Stimulated activated CD4-positive, alpha-beta T cell treated with anti-CD3 and anti-CD28 coated beads, Interleukin-15, amount 100 ng/mL, for 24 hours (primary cell): Measurements from ENCODE around the gene CR2.
"Not testable (repeated sequence)": the region's sequence is repeated elsewhere in the genome, so short reads cannot be mapped to it uniquely, and the experiment has no call there.

ENCODE experiments used
- DNase-seq: peaks from one replicate; pipeline ENCODE4 v3.0.0-alpha.2; 2020

Gene CR2

GRCh38 chr1:207454046-207454964, at the start of gene CR2:
Gene CR2 (plus strand): TSS chr1:207454328. CDS start chr1:207454419, 91 bp downstream.
- peak; percentile 70 for DNase-seq

GRCh38 chr1:207404849-207405525, 49.1 kb upstream of the CR2 start:
- DNase-seq = no peak

GRCh38 chr1:207405814-207406213, 48.3 kb upstream of the CR2 start:
- DNase-seq = no peak

GRCh38 chr1:207407655-207408260, 46.4 kb upstream of the CR2 start:
- no peak for DNase-seq

- DNase-seq = no peak
Measured at GRCh38 chr1:207412845-207413244, 41.3 kb upstream of the CR2 start.

GRCh38 chr1:207414606-207415108, 39.5 kb upstream of the CR2 start:
- peak; percentile 54 for DNase-seq

DNA sequence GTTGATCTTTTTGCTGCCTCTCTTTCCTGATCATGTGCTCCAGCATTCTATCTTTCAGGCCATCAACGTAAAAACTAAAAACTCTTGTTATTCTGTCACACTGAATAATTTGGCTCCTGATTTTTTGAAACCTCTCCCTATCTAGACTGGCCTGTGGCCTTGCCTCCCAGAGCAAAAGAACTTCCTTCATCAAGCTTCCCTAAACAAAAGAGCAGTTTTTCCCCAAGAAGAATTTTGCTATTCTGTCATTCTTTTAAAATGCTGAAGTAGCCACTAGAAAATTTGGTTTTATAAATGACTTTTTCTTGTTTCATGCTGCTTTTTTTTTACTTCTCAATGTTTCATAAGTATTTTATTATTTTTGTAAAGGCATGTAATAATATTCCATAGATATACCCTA, 37.1 kb upstream of the CR2 start:
- DNase-seq = no peak

DNA sequence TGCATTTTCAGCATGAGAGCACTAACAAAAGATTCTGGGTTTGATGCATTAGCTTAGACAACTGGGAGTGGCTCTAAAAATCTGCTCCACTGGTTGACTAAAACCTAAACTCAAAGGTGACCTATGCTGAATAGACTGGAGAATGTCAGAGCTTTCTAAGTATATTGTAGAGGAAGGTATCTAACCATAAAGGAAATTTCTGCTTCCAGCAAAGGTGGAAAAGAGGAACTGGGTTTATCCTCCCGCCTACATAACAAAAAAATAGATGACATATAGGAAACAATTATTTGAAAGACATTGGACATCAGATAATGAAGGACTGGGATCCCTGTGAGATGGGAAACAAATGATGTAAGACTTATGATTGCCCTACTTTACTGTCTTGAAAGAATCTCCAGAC, 35.8 kb upstream of the CR2 start:
- DNase-seq = no peak

- no peak for DNase-seq
Measured at GRCh38 chr1:207420109-207420508, 34.0 kb upstream of the CR2 start.

- no peak for DNase-seq
Measured at GRCh38 chr1:207421078-207421477, 33.0 kb upstream of the CR2 start.

DNA sequence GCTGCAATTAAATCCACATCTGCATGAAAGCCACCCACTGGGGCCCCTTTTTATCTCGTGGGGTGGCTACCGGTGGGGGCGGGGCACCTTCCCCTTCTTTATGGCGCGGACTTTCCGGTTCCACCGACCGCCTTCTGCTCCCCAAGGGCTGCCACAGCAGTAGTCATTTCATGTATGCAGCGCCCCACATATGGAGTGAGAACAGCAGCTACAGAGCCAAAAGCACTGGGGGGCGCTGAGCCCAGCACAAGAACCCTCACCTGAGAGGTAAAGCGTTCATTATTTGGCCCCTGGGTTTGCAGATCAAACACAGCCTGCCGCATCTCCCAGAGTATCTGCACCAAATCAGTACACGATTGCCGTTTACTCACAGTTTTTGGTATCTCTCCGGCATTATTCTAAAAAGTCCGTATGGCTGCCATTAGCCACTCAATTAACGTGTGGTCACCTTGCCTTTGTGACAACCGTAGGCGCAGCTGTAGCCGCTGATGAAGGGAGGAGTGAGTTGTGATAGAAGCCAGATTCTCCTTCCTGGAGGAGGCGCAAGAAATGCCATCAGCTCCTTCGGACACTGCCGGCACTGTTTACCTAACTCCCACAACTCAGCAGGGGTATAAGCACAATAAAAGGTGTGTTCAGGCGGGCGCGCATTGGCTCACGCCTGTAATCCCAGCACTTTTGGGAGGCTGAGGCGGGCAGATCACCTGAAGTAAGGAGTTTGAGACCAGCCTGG, 30.4 kb upstream of the CR2 start:
- no peak for DNase-seq

DNA sequence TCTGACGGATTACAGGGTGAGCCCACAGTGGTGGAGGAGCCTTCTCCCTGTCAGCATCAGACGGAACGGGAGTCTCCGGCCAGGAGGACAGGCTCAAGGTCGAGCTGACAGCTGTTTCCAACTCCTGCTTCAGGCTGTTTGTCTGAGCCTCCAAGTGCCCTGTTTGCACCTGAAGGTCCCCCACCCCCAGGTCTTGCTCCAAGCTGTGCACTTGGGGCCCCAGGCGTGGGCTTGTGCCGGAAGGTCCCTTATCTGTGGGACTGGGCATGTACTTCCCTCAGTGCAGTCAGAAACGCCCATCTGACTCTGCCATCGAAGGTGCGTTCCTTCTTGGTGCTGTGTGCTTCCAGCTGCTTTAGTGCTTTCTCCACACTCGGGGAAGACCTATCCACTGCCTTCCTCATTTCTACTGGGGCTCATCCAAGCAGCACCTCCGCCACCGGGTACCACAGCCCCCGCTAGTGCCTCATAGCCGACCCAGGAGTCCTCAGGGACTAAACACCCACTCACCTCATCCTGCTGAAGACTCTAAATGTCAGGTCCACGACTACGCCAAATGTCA, 29.5 kb upstream of the CR2 start:
- no peak for DNase-seq

DNA sequence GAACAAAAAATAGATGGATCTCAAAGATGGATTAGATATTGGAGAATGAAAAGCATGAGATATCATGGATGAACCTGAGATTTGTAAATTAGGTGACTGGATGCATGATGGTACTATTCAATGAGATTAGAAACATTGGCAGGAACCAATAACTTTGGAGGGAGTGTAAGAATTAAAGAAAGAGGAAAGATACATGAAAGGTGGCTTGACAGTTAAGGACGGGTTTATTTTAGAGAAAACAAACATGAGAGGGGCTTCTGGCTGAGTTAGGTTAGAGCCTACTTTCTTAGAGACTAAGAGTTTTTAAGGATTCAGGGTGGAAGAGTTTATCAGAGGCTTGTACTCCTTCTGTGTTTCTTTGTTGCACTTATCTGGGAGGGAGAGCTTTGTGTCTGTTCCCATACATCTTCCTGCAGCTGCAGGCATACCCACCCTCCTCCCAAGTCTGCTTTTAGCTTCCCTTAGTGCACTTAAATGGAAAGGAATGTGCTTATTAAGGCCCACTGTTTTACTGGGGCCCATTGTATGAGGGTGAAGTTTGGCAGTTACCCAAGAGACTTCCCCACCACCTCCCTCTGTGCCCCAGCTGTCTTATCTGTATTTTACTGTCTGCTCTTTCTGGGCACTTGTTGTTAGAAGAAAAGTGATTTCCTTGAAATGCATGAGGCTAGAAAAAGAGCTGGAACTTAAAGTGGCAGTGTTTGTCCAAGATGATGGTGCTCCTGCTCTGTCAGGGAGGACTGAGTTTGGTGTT, 26.1 kb upstream of the CR2 start:
- DNase-seq = no peak

- no peak for DNase-seq
Measured at GRCh38 chr1:207428783-207429182, 25.3 kb upstream of the CR2 start.

DNA sequence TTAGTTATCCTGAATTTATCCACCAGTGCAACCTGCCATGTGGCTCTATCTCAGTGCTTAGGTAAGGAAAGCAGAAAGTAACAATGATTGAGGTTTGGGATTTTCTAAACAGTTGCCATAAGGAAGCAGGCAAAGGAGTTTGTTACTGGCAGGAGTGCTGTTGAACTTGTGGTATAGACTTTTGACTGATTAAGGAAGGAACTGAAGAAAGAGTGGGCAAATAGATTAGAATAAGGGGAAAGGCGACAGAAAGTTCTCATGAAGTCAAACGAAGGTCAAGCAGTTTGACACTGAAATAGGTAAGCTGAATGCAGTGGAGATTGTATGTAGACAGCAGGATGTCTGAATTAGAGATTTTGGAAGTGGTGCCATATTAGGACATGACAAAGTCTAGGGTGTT, 24.2 kb upstream of the CR2 start:
- no peak for DNase-seq

DNA sequence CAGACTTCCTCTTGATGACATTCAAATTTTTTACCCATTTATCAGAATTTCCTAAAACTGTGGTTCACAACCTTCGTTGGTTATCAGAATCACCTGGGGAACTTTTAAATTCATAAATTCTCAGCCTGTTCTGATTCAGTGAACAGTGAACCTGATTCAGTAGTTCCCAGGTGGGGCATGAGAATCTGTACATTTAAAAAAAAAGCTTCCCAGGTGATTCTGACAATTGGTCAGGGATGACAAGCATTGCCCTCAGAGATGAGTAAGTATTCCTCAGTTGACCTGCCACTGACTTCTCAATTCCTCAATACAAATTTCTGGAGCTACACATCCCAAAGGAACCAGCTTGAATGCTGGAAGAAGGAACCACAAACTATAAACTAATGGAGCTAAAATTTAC, 23.5 kb upstream of the CR2 start:
- DNase-seq = no peak

GRCh38 chr1:207431508-207431907, 22.6 kb upstream of the CR2 start:
- DNase-seq = no peak

GRCh38 chr1:207433435-207433834, 20.7 kb upstream of the CR2 start:
- no peak for DNase-seq

GRCh38 chr1:207436746-207437145, 17.4 kb upstream of the CR2 start:
- DNase-seq = not testable (repeated sequence)

- no peak for DNase-seq
Measured at GRCh38 chr1:207440626-207441025, 13.5 kb upstream of the CR2 start.

DNA sequence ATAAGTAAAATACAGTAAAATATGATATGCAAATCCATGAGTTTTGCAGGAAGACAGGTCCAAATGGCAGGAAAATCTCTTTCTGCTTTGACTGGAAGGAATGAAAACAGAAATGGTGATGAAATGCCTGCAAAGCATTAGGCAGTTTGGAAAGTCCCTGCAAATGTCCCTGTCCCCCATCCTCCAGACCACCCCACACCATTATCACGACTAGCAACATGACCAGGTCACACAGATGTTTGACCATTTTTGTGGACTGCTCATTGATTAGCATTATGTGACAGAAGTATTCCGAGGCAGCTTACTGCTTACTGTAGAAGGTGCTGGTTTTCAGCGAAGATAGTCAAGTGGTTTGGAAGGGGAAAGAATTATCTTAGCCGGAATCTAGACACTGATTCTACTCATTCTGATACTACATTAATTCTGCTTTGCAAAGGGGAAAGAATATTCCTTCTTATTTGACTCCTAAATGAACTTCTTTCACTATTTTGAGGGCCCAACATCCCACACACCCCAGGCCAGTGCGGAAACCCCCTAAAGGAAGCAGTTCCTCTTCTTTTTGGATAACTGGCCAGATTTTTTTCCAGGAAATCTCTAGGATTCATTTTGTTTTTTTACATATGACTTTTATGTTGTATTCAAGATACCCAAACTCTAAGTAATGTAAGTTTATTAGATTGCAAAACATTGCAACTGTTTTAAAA, 9.5 kb upstream of the CR2 start:
- DNase-seq = no peak
